Suprapubic skin (tissue), 4 donors: Measurements from ENCODE around the gene ADAD2.

Source experiments
- POLR2A ChIP-seq, 2 donors: fragments of 450-650 bp; IDR thresholded peaks; one replicate each; pipeline ENCODE4 v1.6.1; 2017; ENCODE audit warnings: antibody characterized with exemption in 2 of 2, mild to moderate bottlenecking in 2 of 2, moderate library complexity in 2 of 2
- POLR2AphosphoS5 ChIP-seq, 3 donors: sonication (generic); formaldehyde crosslinking; IDR thresholded peaks; one replicate each; pipeline ENCODE4 v1.6.1; 2017; ENCODE audit warnings: antibody characterized with exemption in 3 of 3

- TF ChIP-seq POLR2AphosphoS5 (IDR thresholded peaks at IDR 0.05) = no peak
- TF ChIP-seq POLR2A (IDR thresholded peaks at IDR 0.05) = no peak
Measured at GRCh38 chr16:84196101-84196500, 5.1 kb downstream of the ADAD2 start.
